ENCODE results near the gene SLCO4C1. TPM values are rescaled to one million over a fixed set of nuclear protein-coding genes. Genes with fewer than 3 reads are reported as not detected.
"Not testable (repeated sequence)": the region's sequence is repeated elsewhere in the genome, so short reads cannot be mapped to it uniquely, and the experiment has no call there.

Gene SLCO4C1
- total RNA-seq (under 1 TPM in 1 of 4 donors, not detected in 3; under 0.01 TPM), polyA plus RNA-seq (under 1 TPM in 2 of 3 donors, not detected in 1; 0.38 to 0.69 TPM)

- Histone ChIP-seq H3K9me3 (no peaks in the 10 kb centered on the region), H3K4me3 (peak within 1 kb of the TSS in 3 of 4 donors; percentile 30 to 52 (median 45)), H3K27ac (no peak within 1 kb of the TSS), H3K36me3 (no peaks in the 10 kb centered on the region), H3K4me1 (peaks cover 0 to 16% (median 11%) of the 10 kb centered on the region in 4 donors), H3K27me3 (peaks cover 0 to 23% (median 0%) of the 10 kb centered on the region in 3 donors)
- peak; percentile 72 for DNase-seq
- TF ChIP-seq CTCF (IDR thresholded peaks at IDR 0.05) (peak in 1 of 4 experiments; percentile 6), POLR2AphosphoS5 (IDR thresholded peaks at IDR 0.05) (no peak)
- 1% methylated on average over 42 of the region's 42 CpGs for WGBS, 2 donors
- intact Hi-C loops (cut with DNase I), result no loop called here
These were observed at the start of gene SLCO4C1 for GRCh38 chr5:102296178-102296817. TSS of gene SLCO4C1 (minus strand) at chr5:102296284. CDS start at chr5:102296262, 22 bp downstream.

- 62 to 63% methylated on average over 2 of the region's 2 CpGs for WGBS, 2 donors
- Histone ChIP-seq H3K4me3 (no peak overlapping the region), H3K9me3 (no peaks in the 10 kb centered on the region), H3K27me3 (no peaks in the 10 kb centered on the region), H3K4me1 (no peaks in the 10 kb centered on the region), H3K36me3 (no peaks in the 10 kb centered on the region), H3K27ac (no peak overlapping the region)
- DNase-seq, result no peak
- no peak for TF ChIP-seq POLR2A (IDR thresholded peaks at IDR 0.05)
- TF ChIP-seq EP300 (IDR thresholded peaks at IDR 0.05), result no peak
- TF ChIP-seq POLR2AphosphoS5 (IDR thresholded peaks at IDR 0.05), result no peak
- TF ChIP-seq CTCF (IDR thresholded peaks at IDR 0.05), result no peak
- intact Hi-C loops (cut with DNase I), result no loop called here
These were observed 45.7 kb upstream of the SLCO4C1 start for GRCh38 chr5:102341681-102342288.

GRCh38 chr5:102324714-102325113 is 28.6 kb upstream of the SLCO4C1 start:
- Histone ChIP-seq H3K36me3 (no peaks in the 10 kb centered on the region), H3K4me1 (no peaks in the 10 kb centered on the region), H3K4me3 (no peak overlapping the region), H3K27me3 (no peaks in the 10 kb centered on the region), H3K27ac (no peak overlapping the region), H3K9me3 (no peaks in the 10 kb centered on the region)
- TF ChIP-seq CTCF (IDR thresholded peaks at IDR 0.05), result no peak
- TF ChIP-seq EP300 (IDR thresholded peaks at IDR 0.05), result no peak
- no peak for TF ChIP-seq POLR2A (IDR thresholded peaks at IDR 0.05)
- TF ChIP-seq POLR2AphosphoS5 (IDR thresholded peaks at IDR 0.05), result no peak
- intact Hi-C loops (cut with DNase I), result no loop called here
- WGBS, 2 donors, result 73 to 78% methylated on average over 2 of the region's 2 CpGs
- DNase-seq, result no peak

- H3K27ac ChIP-seq; H3K9me3 ChIP-seq; H3K36me3 ChIP-seq; H3K4me1 ChIP-seq; DNase-seq; H3K27me3 ChIP-seq; H3K4me3 ChIP-seq; intact Hi-C loops (cut with DNase I): not testable (repeated sequence)
- 82 to 84% methylated on average over 4 of the region's 4 CpGs for WGBS, 2 donors
These were observed 22.7 kb upstream of the SLCO4C1 start for GRCh38 chr5:102318801-102319200.

GRCh38 chr5:102314328-102314727 is 18.2 kb upstream of the SLCO4C1 start:
- no peaks in the 10 kb centered on the region for H3K9me3 ChIP-seq
- no peaks in the 10 kb centered on the region for H3K36me3 ChIP-seq
- 91% methylated on average over 1 of the region's 1 CpG for WGBS, 2 donors
- TF ChIP-seq POLR2A (IDR thresholded peaks at IDR 0.05), result no peak
- no peaks in the 10 kb centered on the region for H3K4me1 ChIP-seq
- H3K27me3 ChIP-seq, result no peaks in the 10 kb centered on the region
- DNase-seq, result no peak
- no peak overlapping the region for H3K4me3 ChIP-seq
- no peak overlapping the region for H3K27ac ChIP-seq
- intact Hi-C loops (cut with DNase I), result no loop called here
